Activated T-cell treated with anti-CD3 and anti-CD28 coated beads, Interleukin-2, amount 50 U/mL, for 4 hours (primary cell): ENCODE data around the gene CDH23. TPM values are rescaled to one million over a fixed set of nuclear protein-coding genes. Genes with fewer than 3 reads are reported as not detected.

Experiments
- ATAC-seq, 2 donors: fragments of 200-7000 bp; cut with Tn5 transposase; one replicate each; pipeline ENCODE4 v1.10.0; 2021
- DNase-seq: peaks from one replicate; pipeline ENCODE4 v3.0.0-alpha.2; 2020
- H3K27me3 Mint-ChIP-seq: one replicate; pipeline ENCODE4 v1.8.0; 2021; ENCODE audit warnings: low read depth, mixed read lengths
- H3K36me3 Mint-ChIP-seq: one replicate; pipeline ENCODE4 v1.8.0; 2022; ENCODE audit warnings: mixed read lengths; ENCODE audit not compliant: insufficient read depth
- H3K4me1 Mint-ChIP-seq: one replicate; pipeline ENCODE4 v1.8.0; 2021; ENCODE audit warnings: low read depth, mixed read lengths
- H3K4me3 Mint-ChIP-seq: one replicate; pipeline ENCODE4 v1.8.0; 2021; ENCODE audit warnings: mild to moderate bottlenecking, moderate library complexity, mixed read lengths
- H3K9me3 Mint-ChIP-seq: one replicate; pipeline ENCODE4 v1.8.0; 2021; ENCODE audit warnings: mixed read lengths
- total RNA-seq, 3 donors: library from RNA; stranded (reverse); gene quantifications; one replicate each; pipeline ENCODE4 v1.2.1, GENCODE V29; 2021

The CDH23 gene
- total RNA-seq, 3 donors from 2014 or later = 0.71 to 1.2 (median 1.1) TPM

DNA sequence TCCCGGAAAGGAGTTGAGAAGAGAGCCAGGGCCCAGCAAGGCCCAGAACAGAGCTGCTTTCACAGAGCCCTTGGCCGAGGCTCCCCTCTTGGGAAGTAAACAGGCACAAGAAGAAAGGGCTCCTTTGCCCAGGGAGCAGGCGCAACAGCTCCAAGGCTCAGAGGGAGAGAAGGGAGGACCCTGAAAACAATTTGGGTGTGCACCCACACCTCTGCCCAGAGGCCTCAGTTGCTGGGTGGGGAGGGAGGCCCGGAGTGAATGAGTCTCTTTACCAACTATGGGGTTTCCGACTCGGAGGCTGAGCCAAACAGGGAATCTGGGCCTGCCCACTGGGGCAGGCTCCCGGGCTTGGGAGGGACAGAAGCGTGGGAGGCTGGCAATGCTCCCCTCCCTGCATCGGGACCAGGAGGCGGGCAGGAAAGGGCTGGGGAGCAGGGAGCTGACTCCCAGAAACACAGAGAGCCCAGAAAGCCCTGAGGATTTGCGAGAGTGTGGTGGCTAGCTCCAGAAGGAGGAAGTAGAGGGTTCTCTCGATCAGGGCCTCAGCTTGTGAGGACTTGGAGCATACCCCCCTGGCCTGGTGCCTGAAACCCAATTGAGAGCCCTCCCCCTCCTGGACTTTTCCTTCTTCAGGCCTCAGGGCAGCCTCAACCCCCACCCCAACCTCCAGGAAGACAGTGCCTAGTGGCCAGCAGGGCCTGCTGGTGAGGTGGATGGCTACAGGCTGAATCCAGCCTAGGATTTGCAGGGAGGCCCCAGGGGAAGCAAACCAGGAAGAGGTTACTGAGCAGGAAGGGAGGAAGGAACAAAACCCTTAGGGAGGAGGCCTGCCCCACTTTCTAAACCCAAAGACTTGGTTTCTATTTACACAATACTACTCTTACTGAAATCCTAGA is 316.7 kb downstream of the CDH23 start:
- peak; percentile 62 to 64 for ATAC-seq

GRCh38 chr10:71714031-71714410 is 317.3 kb downstream of the CDH23 start:
- no peaks in the 10 kb centered on the region for H3K9me3 Mint-ChIP-seq
- no peak for ATAC-seq
- no peaks in the 10 kb centered on the region for H3K36me3 Mint-ChIP-seq
- H3K4me1 Mint-ChIP-seq = peaks cover 66% of the 10 kb centered on the region
- H3K4me3 Mint-ChIP-seq = peak overlapping the region; percentile 76
- no peak for DNase-seq
- H3K27me3 Mint-ChIP-seq = no peaks in the 10 kb centered on the region

More for the DNA sequence above, 316.7 kb downstream of the CDH23 start:
- peak overlapping the region; percentile 76 for H3K4me3 Mint-ChIP-seq
- no peaks in the 10 kb centered on the region for H3K27me3 Mint-ChIP-seq
- no peaks in the 10 kb centered on the region for H3K36me3 Mint-ChIP-seq
- H3K4me1 Mint-ChIP-seq = peaks cover 68% of the 10 kb centered on the region
- no peaks in the 10 kb centered on the region for H3K9me3 Mint-ChIP-seq
- DNase-seq = no peak

GRCh38 chr10:71714592-71714991 is 317.9 kb downstream of the CDH23 start:
- H3K36me3 Mint-ChIP-seq = no peaks in the 10 kb centered on the region
- no peaks in the 10 kb centered on the region for H3K27me3 Mint-ChIP-seq
- H3K4me3 Mint-ChIP-seq = peak overlapping the region; percentile 76
- DNase-seq (no peak), ATAC-seq (no peak)
- H3K4me1 Mint-ChIP-seq = peaks cover 62% of the 10 kb centered on the region
- H3K9me3 Mint-ChIP-seq = no peaks in the 10 kb centered on the region

- H3K4me1 Mint-ChIP-seq = peaks cover 59% of the 10 kb centered on the region
- H3K27me3 Mint-ChIP-seq = no peaks in the 10 kb centered on the region
Observed at GRCh38 chr10:71715026-71715425, 318.3 kb downstream of the CDH23 start.

GRCh38 chr10:71715860-71716259 is 319.1 kb downstream of the CDH23 start:
- H3K36me3 Mint-ChIP-seq = no peaks in the 10 kb centered on the region
- H3K27me3 Mint-ChIP-seq = no peaks in the 10 kb centered on the region

More at GRCh38 chr10:71715026-71715425, 318.3 kb downstream of the CDH23 start:
- Mint-ChIP-seq H3K9me3 (no peaks in the 10 kb centered on the region), H3K36me3 (no peaks in the 10 kb centered on the region), H3K4me3 (peak overlapping the region; percentile 6)
- no peak for ATAC-seq
- DNase-seq = no peak

DNA sequence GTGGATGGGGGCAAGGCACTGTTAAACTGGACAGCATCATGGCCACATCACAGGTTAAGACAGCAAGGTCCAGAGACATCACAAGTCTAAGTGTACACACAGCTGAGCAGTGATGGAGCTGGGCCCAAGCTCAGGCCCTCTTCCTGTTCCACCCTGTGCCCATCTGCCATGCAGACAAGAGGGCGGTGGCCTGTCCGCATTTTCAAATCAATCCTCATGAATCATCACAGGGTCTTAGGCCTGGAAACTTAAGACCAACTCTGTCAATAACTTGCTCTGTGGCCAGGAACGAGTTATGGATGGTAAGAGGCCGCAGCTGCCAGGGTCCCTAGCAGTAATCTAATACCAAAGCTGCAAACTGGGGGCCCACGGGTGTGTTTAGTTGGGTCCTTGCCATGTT is 319.7 kb downstream of the CDH23 start:
- Mint-ChIP-seq H3K4me3 (peak overlapping the region; percentile 24), H3K4me1 (peaks cover 64% of the 10 kb centered on the region), H3K36me3 (no peaks in the 10 kb centered on the region), H3K27me3 (no peaks in the 10 kb centered on the region), H3K9me3 (no peaks in the 10 kb centered on the region)
- ATAC-seq (no peak), DNase-seq (no peak)

More at GRCh38 chr10:71715860-71716259, 319.1 kb downstream of the CDH23 start:
- peaks cover 63% of the 10 kb centered on the region for H3K4me1 Mint-ChIP-seq
- no peak for DNase-seq
- H3K4me3 Mint-ChIP-seq = peak overlapping the region; percentile 16
- no peaks in the 10 kb centered on the region for H3K9me3 Mint-ChIP-seq
- no peak for ATAC-seq

DNA sequence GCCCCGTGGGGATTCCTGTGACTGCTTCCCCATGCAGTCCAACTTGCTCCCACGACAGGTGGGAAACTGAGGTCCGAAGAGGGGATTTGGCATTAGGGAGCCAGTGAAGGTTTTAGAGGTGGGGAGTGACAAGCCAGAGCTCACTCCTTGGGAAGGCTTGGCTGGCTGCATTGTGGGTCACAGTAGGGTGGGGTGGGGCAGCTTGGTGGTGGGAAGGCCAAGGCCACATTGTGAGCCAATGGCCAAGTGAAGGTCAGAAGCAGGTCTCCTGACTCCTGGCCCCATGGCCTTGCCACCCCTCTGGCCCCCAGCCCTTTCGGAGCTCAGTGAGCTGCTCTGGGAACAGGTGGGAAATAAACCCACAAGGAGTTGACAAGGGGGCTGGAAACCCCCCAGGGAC is 320.3 kb downstream of the CDH23 start:
- no peaks in the 10 kb centered on the region for H3K27me3 Mint-ChIP-seq
- no peaks in the 10 kb centered on the region for H3K36me3 Mint-ChIP-seq
- H3K4me3 Mint-ChIP-seq = no peak overlapping the region
- H3K4me1 Mint-ChIP-seq = peaks cover 64% of the 10 kb centered on the region
- DNase-seq (no peak), ATAC-seq (no peak)
- no peaks in the 10 kb centered on the region for H3K9me3 Mint-ChIP-seq

DNA sequence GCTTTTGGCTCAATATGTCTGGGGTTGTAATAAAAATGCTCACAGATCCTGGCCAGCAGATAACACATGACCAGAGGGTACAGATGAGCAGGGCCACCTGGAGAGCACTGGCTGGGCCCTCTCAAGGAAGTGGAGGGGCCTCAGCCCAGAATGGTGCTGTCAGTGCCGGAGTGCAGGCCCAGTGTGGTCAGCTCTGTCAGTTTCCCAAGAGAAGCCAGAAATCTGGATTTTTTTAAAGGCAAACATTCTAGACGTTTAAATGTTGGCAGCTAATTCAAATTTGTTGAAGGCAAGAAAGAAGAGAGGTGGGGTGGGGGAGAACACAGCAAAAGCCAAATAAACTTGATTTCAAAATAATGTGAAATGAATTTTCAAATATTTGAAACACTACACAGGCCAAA is 320.8 kb downstream of the CDH23 start:
- Mint-ChIP-seq H3K4me1 (peaks cover 62% of the 10 kb centered on the region), H3K9me3 (no peaks in the 10 kb centered on the region), H3K4me3 (no peak overlapping the region), H3K27me3 (no peaks in the 10 kb centered on the region), H3K36me3 (no peaks in the 10 kb centered on the region)
- DNase-seq (no peak), ATAC-seq (no peak)

- Mint-ChIP-seq H3K27me3 (no peaks in the 10 kb centered on the region), H3K36me3 (no peaks in the 10 kb centered on the region), H3K4me1 (peaks cover 62% of the 10 kb centered on the region), H3K9me3 (no peaks in the 10 kb centered on the region), H3K4me3 (no peak overlapping the region)
- DNase-seq (no peak), ATAC-seq (no peak)
Observed at GRCh38 chr10:71718165-71718698, 321.5 kb downstream of the CDH23 start.

- no peak overlapping the region for H3K4me3 Mint-ChIP-seq
- DNase-seq (no peak), ATAC-seq (no peak)
- no peaks in the 10 kb centered on the region for H3K9me3 Mint-ChIP-seq
- H3K27me3 Mint-ChIP-seq = no peaks in the 10 kb centered on the region
- H3K4me1 Mint-ChIP-seq = peaks cover 62% of the 10 kb centered on the region
- H3K36me3 Mint-ChIP-seq = no peaks in the 10 kb centered on the region
Observed at GRCh38 chr10:71719042-71719441, 322.3 kb downstream of the CDH23 start.

GRCh38 chr10:71719464-71720201 is 322.9 kb downstream of the CDH23 start, which contains the start of gene C10orf105:
C10orf105 (minus strand) TSS chr10:71719778; CDS start chr10:71716337, 3,441 bp downstream.
- DNase-seq (no peak), ATAC-seq (no peak)
- H3K4me3 Mint-ChIP-seq = no peak within 1 kb of the TSS
- no peaks in the 10 kb centered on the region for H3K36me3 Mint-ChIP-seq
- peaks cover 60% of the 10 kb centered on the region for H3K4me1 Mint-ChIP-seq
- H3K9me3 Mint-ChIP-seq = no peaks in the 10 kb centered on the region
- H3K27me3 Mint-ChIP-seq = no peaks in the 10 kb centered on the region

GRCh38 chr10:71720288-71720687 is 323.6 kb downstream of the CDH23 start:
- DNase-seq (no peak), ATAC-seq (no peak)
- Mint-ChIP-seq H3K9me3 (no peaks in the 10 kb centered on the region), H3K36me3 (no peaks in the 10 kb centered on the region), H3K4me3 (no peak overlapping the region), H3K27me3 (no peaks in the 10 kb centered on the region), H3K4me1 (peaks cover 61% of the 10 kb centered on the region)

DNA sequence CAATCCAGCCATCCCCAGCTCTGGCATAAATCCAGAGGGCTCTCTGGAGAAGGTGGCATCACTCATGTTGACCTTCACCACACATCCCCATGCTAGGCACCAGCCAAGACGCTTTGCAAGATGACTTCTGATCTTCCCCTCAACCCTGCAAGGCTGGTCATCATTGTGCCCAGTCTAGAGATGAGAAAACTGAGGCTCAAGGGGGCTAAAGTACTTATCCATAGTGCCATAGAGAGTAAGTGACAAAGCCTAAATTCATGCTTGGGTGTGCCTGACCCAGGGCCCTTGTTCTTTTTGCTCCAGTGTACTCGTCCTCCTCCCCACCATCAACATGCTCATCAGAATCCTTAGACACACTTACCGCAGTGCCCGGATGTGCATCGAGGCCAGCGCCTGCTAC is 324.6 kb downstream of the CDH23 start:
- ATAC-seq (no peak), DNase-seq (no peak)
- Mint-ChIP-seq H3K9me3 (no peaks in the 10 kb centered on the region), H3K27me3 (no peaks in the 10 kb centered on the region), H3K36me3 (no peaks in the 10 kb centered on the region), H3K4me1 (peaks cover 62% of the 10 kb centered on the region), H3K4me3 (no peak overlapping the region)

DNA sequence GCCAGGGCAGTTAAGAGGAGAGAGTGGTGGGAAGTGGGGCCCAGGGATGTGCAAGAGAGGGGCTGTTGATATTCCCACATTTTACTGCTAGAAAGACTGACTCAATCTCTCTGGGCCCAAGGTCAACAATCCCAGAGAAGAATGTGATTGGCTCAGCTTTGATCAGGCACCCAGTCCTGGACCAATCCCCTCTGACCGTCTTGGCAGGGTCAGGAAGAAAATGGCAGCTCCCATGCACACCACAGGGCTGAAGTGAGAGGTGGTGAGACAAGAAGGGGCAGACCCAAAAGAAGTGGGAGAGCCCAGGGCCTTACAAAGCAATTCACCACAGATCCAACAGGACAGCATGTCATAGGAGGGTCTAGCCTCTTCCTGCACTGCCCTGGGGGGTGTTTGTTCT is 326.1 kb downstream of the CDH23 start:
- DNase-seq (no peak), ATAC-seq (no peak)
- Mint-ChIP-seq H3K4me3 (peak overlapping the region; percentile 11), H3K4me1 (peaks cover 66% of the 10 kb centered on the region), H3K36me3 (no peaks in the 10 kb centered on the region), H3K9me3 (no peaks in the 10 kb centered on the region), H3K27me3 (no peaks in the 10 kb centered on the region)
